Right hindlimb (tissue), 1 donor: ENCODE data around the gene STAM2.
"Not testable (repeated sequence)": the region's sequence is repeated elsewhere in the genome, so short reads cannot be mapped to it uniquely, and the experiment has no call there.

Source experiments
- DNase-seq: peaks from one replicate; pipeline ENCODE4 v3.0.0-alpha.2; 2018

STAM2 gene

GRCh38 chr2:152103271-152103670 is 72.3 kb downstream of the STAM2 start:
- no peak for DNase-seq

GRCh38 chr2:152100961-152101360 is 74.6 kb downstream of the STAM2 start:
- no peak for DNase-seq

- DNase-seq, result peak; percentile 36
These were observed 76.1 kb downstream of the STAM2 start for GRCh38 chr2:152099367-152100050.

GRCh38 chr2:152098496-152099366 is 76.8 kb downstream of the STAM2 start, which contains the start of gene CACNB4:
Gene CACNB4, minus strand, starts transcription at chr2:152099044.
- DNase-seq, result peak; percentile 54

- DNase-seq, result peak; percentile 44
These were observed 77.6 kb downstream of the STAM2 start for GRCh38 chr2:152097801-152098495.

GRCh38 chr2:152097290-152097800 is 78.2 kb downstream of the STAM2 start:
- peak; percentile 34 for DNase-seq

GRCh38 chr2:152095146-152095545 is 80.4 kb downstream of the STAM2 start:
- DNase-seq, result no peak

GRCh38 chr2:152094014-152094413 is 81.5 kb downstream of the STAM2 start:
- no peak for DNase-seq

GRCh38 chr2:152093464-152093863 is 82.1 kb downstream of the STAM2 start:
- DNase-seq, result peak; percentile 46

GRCh38 chr2:152092095-152092494 is 83.5 kb downstream of the STAM2 start:
- DNase-seq, result no peak

- DNase-seq, result not testable (repeated sequence)
These were observed 84.8 kb downstream of the STAM2 start for GRCh38 chr2:152090726-152091125.

- DNase-seq, result no peak
These were observed 86.3 kb downstream of the STAM2 start for GRCh38 chr2:152089238-152089637.

GRCh38 chr2:152088006-152088405 is 87.6 kb downstream of the STAM2 start:
- DNase-seq, result no peak

GRCh38 chr2:152086231-152086630 is 89.3 kb downstream of the STAM2 start:
- DNase-seq, result no peak

GRCh38 chr2:152084076-152084475 is 91.5 kb downstream of the STAM2 start:
- DNase-seq, result no peak

GRCh38 chr2:152083202-152083875 is 92.2 kb downstream of the STAM2 start:
- no peak for DNase-seq

- DNase-seq, result no peak
These were observed 96.9 kb downstream of the STAM2 start for GRCh38 chr2:152078662-152079061.

- DNase-seq, result no peak
These were observed 97.5 kb downstream of the STAM2 start for GRCh38 chr2:152078023-152078422.

- no peak for DNase-seq
These were observed 100.0 kb downstream of the STAM2 start for GRCh38 chr2:152075461-152076050.

GRCh38 chr2:152072011-152072410 is 103.6 kb downstream of the STAM2 start:
- DNase-seq, result no peak

GRCh38 chr2:152071518-152071917 is 104.0 kb downstream of the STAM2 start:
- DNase-seq, result no peak

GRCh38 chr2:152071092-152071491 is 104.5 kb downstream of the STAM2 start:
- DNase-seq, result no peak
